Type B pancreatic cell (in vitro differentiated cells): ENCODE data around the gene HDAC9. TPM values are rescaled to one million over a fixed set of nuclear protein-coding genes. Genes with fewer than 3 reads are reported as not detected.

Experiments used
- DNase-seq: peaks from one replicate; pipeline ENCODE4 v3.0.0; 2021; ENCODE audit warnings: mixed read lengths; ENCODE audit not compliant: unreplicated experiment; ENCODE audit errors: extremely low spot score
- H3K27ac Mint-ChIP-seq: 2 replicates; pipeline ENCODE4 v1.8.0; 2021; ENCODE audit warnings: mild to moderate bottlenecking, mixed read lengths
- H3K27me3 Mint-ChIP-seq: 2 replicates; pipeline ENCODE4 v1.8.0; 2021; ENCODE audit warnings: mixed read lengths
- H3K36me3 Mint-ChIP-seq: 2 replicates; pipeline ENCODE4 v1.8.0; 2021; ENCODE audit warnings: mixed read lengths
- H3K4me1 Mint-ChIP-seq: one replicate; pipeline ENCODE4 v1.8.0; 2021; ENCODE audit warnings: mixed read lengths; ENCODE audit not compliant: unreplicated experiment
- H3K4me3 Mint-ChIP-seq: 2 replicates; pipeline ENCODE4 v1.8.0; 2021; ENCODE audit warnings: mild to moderate bottlenecking, mixed read lengths
- H3K9me3 Mint-ChIP-seq: 2 replicates; pipeline ENCODE4 v1.8.0; 2021; ENCODE audit warnings: mixed read lengths
- total RNA-seq: library from RNA; stranded (reverse); gene quantifications from 2 replicates; pipeline ENCODE4 v1.2.1, GENCODE V29; 2021; ENCODE audit warnings: low replicate concordance
- TF ChIP-seq, protein P1 (sequence below): fragments of 200-600 bp; sonication (generic); conservative IDR thresholded peaks from 2 replicates; pipeline ENCODE4 v1.5.0; 2021; ENCODE audit warnings: antibody characterized with exemption, mild to moderate bottlenecking

The HDAC9 gene
- total RNA-seq, 1 donor from 2014 or later, result 6.8 TPM

DNA sequence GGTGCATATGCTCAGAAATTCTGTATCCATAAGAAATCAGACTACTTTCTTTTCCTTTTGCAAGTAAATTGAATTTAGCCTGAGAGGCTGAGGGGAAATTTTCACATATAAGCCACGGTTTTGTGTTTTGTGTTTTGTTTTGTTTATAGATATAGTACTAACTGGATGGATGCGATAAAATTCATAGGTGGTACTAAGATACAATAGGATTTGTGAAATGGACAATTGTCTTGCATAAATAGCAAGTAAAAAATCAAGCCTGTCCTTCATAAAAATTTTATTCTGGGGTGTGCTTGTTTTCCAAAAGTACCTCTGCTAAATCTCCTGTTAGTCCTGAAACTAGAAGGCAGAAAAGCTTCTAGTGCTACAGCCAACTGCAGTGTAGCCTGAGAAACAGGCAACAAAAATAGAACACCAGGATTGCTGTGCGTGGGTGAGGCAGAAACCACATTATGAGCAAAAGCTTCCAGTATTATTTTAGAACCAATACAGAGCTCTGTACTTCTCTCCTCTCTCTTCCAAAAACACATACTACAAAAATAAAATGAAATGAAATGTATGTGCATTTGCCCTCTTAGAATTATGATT lies 634 bp upstream of the HDAC9 start:
- no peaks in the 10 kb centered on the region for H3K9me3 Mint-ChIP-seq
- peaks cover 26% of the 10 kb centered on the region for H3K4me1 Mint-ChIP-seq
- peak overlapping the region; percentile 84 for H3K4me3 Mint-ChIP-seq
- no peak for DNase-seq
- peak overlapping the region; percentile 23 for H3K27ac Mint-ChIP-seq
- H3K36me3 Mint-ChIP-seq, result no peaks in the 10 kb centered on the region
- TF ChIP-seq, protein P1, sequence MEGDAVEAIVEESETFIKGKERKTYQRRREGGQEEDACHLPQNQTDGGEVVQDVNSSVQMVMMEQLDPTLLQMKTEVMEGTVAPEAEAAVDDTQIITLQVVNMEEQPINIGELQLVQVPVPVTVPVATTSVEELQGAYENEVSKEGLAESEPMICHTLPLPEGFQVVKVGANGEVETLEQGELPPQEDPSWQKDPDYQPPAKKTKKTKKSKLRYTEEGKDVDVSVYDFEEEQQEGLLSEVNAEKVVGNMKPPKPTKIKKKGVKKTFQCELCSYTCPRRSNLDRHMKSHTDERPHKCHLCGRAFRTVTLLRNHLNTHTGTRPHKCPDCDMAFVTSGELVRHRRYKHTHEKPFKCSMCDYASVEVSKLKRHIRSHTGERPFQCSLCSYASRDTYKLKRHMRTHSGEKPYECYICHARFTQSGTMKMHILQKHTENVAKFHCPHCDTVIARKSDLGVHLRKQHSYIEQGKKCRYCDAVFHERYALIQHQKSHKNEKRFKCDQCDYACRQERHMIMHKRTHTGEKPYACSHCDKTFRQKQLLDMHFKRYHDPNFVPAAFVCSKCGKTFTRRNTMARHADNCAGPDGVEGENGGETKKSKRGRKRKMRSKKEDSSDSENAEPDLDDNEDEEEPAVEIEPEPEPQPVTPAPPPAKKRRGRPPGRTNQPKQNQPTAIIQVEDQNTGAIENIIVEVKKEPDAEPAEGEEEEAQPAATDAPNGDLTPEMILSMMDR, result no peak
- peaks cover 6% of the 10 kb centered on the region for H3K27me3 Mint-ChIP-seq

DNA sequence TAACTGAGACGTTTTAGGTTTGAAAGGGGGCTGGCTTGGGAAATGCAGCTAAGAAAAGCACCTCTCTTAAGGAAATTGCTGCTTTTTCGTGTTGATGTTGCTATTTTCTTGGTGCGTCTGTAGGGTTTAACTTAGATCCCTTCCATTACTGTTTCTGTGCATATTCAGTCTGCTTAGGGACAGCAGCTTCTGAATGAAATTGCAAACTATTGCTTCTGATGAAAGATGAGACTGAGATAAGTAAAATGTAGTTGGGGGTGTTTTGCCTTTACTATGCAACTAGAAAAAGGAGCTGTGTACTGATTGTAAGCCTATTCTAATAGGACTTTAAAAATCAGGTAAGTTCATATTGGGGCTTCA lies 772 bp downstream of the HDAC9 start:
- no peak for DNase-seq
- Mint-ChIP-seq H3K9me3 (no peaks in the 10 kb centered on the region), H3K27me3 (peaks cover 6% of the 10 kb centered on the region), H3K36me3 (no peaks in the 10 kb centered on the region), H3K4me3 (peak overlapping the region; percentile 84), H3K4me1 (peaks cover 30% of the 10 kb centered on the region), H3K27ac (no peak overlapping the region)
- TF ChIP-seq, protein P1, result no peak

DNA sequence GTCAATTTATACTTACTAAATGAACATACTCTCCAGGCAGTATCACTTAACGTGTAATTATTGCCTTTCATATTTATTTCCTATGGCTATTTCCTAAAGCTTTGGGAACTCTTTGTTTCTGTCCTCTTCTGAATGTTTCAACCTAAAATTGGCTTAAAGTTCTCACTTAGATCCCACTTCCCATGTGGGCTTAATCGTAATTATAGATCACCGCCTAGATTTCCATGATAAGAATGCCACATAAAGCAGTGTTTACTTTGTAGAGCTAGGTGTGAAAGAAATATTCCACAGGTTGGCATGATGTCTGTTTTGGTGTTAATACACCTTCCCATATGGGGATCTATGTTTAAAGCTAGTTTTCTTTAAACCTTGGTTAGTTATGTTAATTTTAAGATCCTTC lies 1.5 kb downstream of the HDAC9 start:
- peak overlapping the region; percentile 48 for H3K4me3 Mint-ChIP-seq
- peaks cover 30% of the 10 kb centered on the region for H3K4me1 Mint-ChIP-seq
- DNase-seq, result no peak
- peaks cover 6% of the 10 kb centered on the region for H3K27me3 Mint-ChIP-seq
- no peaks in the 10 kb centered on the region for H3K9me3 Mint-ChIP-seq
- no peak overlapping the region for H3K27ac Mint-ChIP-seq
- H3K36me3 Mint-ChIP-seq, result no peaks in the 10 kb centered on the region
- TF ChIP-seq, protein P1, result no peak

DNA sequence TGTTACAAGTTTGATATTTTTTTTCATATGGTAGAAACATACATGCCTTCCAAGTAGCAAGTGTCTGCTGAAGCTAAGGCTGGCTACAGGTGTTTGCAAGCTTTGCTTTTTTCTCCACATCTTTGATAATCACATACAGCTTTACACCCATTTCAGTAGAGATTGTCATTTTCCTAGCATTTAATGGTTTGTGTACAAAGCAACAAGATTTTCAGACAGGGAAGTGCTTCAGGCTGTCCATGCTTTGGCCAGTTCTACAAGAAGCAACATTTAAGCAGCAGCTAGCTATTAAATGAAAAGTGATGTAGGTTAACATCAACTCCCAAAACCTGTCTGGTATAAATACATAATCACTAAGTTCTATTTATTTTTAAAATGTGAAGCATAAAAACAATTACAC lies 2.3 kb downstream of the HDAC9 start:
- DNase-seq, result no peak
- H3K4me1 Mint-ChIP-seq, result peaks cover 30% of the 10 kb centered on the region
- no peaks in the 10 kb centered on the region for H3K36me3 Mint-ChIP-seq
- no peaks in the 10 kb centered on the region for H3K9me3 Mint-ChIP-seq
- no peak overlapping the region for H3K27ac Mint-ChIP-seq
- TF ChIP-seq, protein P1, result no peak
- H3K4me3 Mint-ChIP-seq, result no peak overlapping the region
- H3K27me3 Mint-ChIP-seq, result peaks cover 6% of the 10 kb centered on the region

DNA sequence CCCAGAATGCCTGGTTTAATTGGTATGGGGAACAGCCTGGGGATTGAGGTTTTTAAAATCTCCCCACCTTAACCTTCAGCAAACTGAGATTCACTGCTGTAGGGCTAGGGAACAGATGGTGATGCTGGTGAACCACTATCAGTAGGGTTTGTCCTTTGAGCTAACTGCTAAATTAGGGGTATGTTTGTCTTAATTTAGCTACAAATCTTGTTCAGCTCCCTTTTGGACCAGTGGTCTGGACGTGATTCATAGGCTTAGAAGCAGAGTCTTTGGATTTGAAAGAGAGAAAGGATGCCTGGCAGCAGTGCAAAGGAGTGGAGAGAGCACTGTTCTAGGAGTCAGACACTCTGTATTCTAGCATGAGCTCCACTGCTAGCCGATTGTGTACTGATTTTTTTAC lies 2.8 kb downstream of the HDAC9 start:
- Mint-ChIP-seq H3K36me3 (no peaks in the 10 kb centered on the region), H3K4me3 (no peak overlapping the region), H3K27ac (no peak overlapping the region), H3K27me3 (peaks cover 6% of the 10 kb centered on the region), H3K9me3 (no peaks in the 10 kb centered on the region), H3K4me1 (peaks cover 30% of the 10 kb centered on the region)
- TF ChIP-seq, protein P1, result no peak
- no peak for DNase-seq
